HG03565 (cell line): Measurements from ENCODE around the gene SLX9.
"Not testable (repeated sequence)": the region's sequence is repeated elsewhere in the genome, so short reads cannot be mapped to it uniquely, and the experiment has no call there.

Source experiments
- ATAC-seq: cut with Tn5 transposase; IDR thresholded peaks from one replicate; pipeline ENCODE4 v1.9.1; 2021; ENCODE audit warnings: mild to moderate bottlenecking, moderate library complexity; ENCODE audit not compliant: unreplicated experiment

The SLX9 gene

DNA sequence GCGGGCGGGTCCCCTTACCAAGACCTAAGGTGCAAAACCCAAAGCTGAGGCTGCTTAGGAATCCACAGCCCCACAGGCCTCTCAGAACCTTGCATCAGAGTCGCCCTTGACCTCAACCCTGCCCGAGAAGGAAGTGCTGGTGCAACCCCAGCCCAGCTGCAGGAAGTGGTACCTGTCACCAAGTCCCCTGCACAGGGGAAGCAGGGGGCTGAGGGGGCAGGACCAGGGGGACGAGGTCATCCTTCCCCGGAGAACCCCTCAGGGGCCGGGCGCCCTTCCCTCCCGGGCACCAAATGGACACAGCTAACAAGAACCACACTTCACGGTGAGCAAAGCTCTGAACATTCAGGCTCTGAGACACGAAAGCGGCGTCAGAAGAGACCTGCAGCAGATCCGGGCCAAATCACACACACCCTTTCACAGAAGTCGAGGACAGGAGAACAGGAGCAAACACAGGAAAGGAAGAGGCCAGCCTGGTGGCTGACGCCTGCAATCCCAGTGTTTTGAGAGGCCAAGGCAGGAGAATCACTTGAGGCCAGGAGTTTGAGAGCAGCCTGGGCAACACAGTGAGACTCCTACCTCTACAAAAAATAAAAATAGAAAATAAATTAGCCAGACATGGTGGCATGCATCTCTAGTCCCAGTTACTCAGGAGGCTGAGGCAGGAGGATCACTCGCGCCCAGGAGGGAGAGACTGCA, 25.5 kb upstream of the SLX9 start:
- no peak for ATAC-seq

DNA sequence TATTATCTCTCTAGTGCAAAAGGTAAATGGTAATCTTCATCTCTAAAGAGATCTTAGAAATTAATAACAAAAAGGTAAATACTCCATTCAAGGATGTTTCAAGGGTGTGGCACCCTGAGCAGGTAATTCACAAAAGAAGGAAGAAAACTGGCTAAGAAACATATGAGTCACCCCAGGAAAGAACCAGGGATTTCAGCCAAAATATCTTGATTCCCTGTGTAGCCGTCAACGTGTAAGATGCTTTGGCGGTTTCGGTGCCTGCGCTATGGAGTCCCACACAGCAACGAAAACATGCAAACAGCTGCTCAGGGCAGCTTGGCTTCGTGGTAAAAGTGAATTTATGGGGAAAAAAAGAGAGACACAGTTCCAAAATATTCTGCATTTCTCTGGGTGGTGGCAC, 22.9 kb upstream of the SLX9 start:
- no peak for ATAC-seq

DNA sequence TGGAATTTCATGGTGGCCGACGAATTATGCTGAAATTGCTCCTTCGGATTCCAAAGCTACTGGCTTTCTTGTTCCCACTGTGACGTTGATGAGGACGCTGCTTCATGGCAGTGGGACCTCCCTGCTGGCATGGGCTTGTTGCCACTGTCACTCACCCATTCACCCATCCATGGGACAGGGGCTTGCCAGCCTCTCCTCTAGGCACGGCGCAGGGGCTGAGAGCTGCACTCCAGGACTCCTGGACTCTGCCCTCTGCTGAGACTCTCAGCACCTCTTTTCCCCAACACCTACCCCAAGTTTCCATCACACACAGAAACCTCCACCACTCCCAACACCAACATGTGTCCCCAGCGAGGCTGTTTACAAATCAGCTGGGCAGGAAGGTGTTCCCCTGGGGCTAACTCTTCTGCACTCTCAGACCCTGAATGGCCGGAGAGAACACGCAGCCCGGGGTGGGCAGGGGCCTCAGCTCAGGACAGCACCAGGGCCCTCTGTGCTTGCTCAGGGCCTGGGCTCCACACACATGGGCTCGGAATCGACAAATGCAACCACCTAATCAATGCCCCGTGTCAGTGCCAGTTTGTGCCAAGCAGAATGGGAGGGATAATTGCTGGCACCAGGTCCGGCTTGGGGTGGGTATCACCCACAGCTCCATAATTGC, 22.3 kb upstream of the SLX9 start:
- no peak for ATAC-seq

DNA sequence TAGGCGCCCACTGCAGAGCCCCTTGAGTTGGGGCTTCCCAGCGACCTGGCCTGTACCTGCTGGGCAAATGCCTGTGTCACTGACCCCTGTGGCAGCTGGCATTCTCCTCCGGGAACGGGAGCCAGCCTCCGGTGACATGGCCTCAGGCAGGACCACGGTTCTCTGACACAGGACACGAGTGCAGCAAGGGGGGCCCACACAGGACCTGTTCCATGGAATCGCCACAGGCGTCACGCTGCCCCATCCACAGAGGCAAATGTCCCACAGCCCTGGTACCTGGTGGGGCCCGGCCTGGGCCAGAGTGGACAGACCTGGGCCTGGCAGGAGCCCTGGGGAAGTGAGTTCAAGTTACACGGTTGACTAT, 21.7 kb upstream of the SLX9 start:
- ATAC-seq = no peak

DNA sequence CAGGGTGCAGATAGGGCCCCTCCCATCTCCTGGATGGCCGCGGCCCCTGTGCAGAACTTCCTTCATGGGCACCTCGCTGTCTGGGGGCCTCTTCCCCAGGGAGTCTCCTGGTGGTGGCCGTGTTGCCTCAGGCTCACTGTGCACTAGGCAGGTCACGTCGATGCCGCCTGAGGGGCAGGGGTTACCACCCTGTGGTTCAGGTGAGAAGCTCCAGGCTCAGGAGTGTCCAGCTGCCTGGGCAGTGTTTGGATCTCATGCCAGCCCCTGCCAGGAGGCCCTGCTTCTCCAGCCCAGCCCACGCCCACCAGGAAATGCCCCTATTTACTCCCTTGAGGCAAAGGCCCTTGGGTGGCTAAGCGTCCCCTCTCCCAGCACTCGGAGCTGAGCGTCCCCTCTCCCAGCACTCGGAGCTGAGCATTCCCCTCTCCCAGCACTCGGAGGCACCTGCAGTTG, 21.2 kb upstream of the SLX9 start:
- no peak for ATAC-seq

DNA sequence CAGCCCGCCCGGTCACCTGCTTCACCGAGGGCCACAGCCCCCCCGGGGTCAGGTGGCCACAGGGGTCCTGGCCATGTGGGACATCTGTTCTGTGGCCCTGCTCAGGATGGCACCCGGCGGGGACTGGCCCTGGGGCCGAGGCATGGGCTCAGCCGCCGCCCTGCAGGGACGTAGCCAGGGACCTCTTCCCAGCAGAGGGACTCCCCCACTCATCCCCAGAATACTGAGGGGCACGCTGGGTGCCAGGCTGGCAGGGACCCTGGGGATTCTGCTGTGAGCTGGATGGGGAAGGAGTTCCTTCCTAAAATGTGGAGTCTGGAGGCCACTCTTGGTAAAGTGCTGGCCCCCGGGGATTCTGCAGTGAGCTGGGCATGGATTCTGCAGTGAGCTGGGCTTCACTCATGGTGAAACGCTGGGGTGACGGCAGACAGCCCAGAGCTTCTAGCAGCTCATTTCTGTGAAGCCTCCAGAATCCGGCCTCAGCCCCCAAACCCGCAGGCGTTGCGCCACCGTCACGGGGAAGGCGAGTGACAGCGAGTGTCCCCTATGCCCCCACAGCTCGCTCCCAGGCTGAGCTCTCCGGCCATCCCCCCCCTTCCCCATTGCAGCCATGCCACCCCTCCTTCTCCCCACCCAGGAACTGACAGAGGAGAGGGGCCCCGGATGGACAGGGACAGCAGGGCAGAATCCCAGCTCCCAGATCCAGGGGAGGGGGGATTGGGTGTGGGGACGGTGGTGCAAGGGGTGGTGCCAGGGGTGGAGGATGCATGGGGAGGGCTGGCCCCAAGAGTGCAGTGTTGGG, 20.5 kb upstream of the SLX9 start:
- ATAC-seq = no peak

DNA sequence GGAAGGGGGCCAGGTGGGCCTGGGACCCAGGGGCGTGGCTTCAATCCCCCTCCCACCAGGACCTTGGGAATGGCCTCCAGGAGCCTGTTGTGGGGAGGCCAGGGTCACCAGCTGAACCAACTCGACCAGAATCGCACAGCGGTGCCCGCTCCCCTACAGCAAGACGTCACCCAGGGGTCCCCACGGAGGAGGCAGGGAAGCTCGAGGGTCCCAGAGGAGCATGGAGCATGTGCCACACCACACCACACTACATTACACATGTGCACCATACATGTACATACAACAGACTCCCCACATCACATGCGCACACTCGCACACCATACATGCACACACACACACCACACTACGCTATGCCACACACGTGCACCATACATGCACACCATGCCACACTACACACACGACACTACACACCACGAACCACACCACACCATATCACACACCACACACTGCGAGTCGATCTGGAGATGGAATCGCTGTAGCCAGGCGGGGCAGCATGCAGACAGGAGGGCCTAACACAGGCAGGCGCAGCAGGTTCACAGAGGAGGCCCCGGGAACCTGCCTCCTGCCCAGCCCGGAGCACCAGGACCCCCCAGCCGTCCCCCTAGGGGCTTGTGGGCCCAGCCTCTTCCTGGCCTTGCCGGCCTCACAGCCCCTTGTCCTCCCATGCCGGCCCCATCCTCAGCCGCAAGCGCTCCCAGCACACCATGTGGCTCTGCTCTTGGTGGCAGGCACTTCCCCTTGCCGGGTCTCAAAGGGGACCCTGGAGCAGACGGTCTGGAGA, 19.7 kb upstream of the SLX9 start:
- ATAC-seq = no peak

DNA sequence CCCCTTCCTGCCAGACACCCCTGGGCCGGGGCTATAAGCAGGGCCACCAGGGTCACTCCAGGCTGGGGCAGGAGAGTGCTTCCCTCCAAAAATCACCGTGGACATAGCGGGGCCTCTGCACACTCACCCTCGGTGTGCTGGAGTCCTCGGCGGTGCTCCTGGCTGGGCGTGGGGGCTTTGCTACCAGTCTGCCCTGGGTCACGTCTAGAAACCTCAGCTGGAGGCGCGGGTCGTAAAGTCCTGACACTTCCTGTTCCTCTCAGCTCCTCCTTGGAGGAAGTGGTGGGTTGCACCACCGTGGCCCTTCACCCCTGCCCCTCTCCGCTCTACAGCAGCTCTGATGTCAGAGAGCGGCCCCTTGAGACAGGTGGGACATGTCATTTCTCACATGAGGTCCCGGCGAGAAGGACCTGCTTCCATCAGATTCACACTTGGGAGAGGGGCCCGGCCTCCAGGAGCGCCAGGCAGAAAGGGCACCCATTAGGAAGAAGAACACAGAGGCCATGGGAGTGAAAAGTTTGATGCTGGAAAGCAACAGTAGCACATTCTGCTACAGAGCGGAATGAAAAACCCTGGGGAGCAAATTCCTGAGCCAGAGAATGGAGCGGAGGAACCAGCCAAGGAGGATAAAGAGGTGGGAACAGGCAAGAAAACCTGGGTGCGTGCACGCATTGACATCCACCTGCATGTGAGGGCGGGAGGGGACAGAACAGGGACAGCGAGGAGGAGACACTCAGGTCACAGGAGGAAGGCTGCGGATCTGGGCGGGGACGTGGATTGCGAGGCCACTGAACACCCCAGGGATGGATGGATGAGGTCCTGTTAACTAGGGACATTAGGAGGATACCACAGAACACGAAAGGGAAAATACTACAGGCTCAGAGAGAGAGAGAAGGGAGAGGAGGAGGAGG, 18.9 kb upstream of the SLX9 start, which contains the start of gene ITGB2:
Gene ITGB2, minus strand, starts transcription at position 206 of the 911 bp plus-strand sequence. CDS start 10,117 bp downstream, outside the sequence.
- no peak for ATAC-seq

DNA sequence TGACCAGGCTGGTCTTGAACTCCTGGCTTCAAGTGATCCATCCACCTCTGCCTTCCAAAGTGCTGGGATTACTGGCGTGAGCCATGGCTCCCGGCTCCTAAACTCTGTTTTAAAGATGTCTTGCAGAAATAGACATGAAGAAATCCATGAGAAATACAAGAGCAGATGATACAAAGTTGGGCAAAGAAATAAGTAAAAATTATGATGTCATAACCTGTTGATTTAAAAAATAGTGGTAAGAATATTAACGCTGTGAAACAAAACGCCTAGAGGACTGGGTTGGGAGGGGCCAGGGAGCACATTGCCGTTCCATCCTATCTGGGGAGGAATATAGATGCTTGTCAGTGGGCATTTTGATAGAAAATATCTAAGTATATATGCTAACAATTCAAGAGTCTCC, 17.9 kb upstream of the SLX9 start:
- no peak for ATAC-seq

DNA sequence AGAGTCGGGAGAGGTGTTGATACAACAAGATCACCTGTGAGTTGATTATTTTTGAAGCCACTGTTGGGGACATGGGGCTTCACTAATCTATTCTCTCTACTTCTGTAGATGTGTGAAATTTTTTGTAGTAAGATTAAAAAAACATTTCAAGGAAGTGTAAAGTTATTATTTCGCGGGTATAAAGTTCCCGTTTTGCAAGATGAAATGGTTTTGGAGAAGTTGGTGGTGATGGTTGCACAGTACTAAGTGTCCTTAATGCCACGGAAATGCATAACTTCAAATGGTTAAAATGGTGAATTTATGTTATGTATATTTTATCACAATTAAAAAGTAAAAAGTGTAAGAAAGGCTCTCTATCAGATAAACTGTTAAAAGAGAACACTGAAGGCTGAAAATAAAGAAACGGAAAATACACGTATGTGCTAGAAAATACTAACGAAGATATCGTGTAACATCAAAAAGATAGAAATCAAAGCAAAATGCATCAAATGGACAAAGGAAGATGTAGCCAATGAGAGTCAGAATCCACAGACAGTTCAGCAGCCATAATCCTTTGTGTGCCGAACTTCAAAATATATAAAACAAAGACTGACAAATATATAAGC, 16.2 kb upstream of the SLX9 start:
- ATAC-seq = no peak

DNA sequence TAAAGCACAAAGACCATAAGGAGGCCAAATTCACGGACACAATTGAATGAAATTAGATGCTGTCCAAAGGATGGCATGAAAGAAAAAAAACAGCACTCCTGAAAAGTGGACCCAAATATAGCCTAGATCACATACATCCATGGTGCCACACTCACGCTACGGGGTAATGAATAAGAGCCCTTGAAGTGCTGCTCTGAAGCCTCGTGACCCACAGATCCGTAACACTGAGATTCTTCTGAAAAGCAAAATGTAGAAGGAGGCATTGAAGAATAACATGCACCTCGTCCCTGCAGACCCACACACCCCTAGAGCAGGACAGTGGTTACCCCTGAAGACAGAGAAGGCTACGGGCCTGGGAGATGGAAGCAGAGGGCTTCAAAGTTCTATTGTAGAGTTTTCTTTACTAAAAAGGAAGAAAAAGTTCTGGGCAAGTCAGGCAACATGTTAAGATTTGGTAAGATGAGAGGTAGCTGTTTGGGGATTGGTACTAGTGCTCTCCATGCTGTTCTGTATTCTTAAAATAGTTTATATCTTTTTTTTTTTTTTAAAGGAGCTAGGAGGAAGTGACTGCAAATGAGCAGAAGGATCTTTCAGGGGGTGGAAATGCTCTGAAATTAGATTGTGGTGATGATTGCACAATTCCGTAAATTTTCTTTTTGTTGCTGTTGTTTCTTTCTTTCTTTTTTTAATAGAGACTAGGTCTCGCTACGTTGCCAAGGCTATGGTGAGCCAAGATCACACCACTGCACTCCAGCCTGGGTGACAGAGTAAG, 15.0 kb upstream of the SLX9 start:
- no peak for ATAC-seq

DNA sequence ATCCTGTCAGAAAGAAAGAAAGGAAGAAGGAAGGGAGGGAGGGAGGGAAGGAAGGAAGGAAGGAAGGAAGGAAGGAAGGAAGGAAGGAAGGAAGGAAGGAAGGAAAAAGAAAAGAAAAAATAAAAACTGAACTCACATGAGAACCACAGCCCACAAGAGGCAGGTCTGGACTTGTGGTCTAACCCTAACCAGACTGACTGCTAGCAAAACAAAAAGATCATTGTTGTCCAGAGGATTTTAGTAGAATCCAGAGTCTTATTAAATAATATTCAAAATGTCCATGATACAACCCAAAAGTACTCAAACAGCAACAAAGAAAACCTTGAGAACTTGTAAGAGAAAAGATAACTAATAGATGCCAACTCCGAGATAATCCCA, 14.5 kb upstream of the SLX9 start:
- ATAC-seq = no peak

DNA sequence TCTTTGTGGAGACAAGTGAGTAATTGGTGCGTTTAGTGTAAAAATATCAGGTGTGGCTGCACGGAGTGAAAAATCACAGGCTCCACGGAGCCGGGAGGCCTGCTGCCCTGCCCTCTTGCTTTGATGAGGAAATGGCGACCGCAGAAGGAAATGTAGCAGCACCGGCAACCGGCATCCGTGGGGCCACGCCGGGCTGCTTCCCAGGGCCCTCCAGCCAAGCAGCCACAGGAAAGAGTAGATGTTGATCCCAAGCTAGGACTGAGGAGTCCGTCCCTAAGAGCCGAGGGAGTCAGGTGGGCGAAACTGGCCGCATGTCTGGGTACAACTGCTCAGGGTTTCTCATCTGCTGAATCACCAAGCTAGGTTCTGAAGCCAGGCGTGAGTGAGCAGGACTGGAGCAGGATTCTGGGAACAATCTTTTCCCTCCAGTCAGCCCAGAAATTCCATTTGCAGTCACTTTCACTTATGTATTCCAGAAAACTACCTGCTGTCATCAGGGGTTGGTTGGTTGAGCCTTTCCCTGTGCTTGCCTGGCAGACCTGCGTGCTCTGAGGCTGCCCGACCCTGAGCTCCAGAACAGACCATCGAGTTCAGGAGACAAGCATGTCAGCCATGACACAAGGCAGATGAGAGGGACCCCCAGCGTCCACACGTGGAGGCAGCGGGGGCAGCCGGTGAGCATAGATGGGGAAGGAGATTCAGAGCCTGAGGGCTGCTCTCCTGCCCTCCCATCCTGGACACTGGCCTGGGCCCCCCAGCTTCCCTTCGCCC, 13.3 kb upstream of the SLX9 start:
- no peak for ATAC-seq

DNA sequence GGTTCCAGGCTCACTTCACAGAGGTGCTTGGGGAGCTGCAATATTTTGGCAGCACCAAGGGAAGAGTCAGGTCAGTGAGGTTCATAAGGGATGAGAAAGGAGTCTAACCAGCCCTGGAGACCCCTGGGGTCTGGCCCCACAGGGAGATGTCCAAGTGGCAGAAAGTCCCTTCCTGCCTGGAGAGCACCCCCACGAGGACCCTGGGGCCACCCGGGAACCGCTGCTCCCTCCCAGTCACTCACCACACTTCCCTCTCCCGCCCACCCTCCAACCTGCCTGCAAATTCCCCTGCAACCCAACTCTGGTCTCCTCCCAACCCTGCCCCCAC, 12.6 kb upstream of the SLX9 start:
- ATAC-seq = no peak

DNA sequence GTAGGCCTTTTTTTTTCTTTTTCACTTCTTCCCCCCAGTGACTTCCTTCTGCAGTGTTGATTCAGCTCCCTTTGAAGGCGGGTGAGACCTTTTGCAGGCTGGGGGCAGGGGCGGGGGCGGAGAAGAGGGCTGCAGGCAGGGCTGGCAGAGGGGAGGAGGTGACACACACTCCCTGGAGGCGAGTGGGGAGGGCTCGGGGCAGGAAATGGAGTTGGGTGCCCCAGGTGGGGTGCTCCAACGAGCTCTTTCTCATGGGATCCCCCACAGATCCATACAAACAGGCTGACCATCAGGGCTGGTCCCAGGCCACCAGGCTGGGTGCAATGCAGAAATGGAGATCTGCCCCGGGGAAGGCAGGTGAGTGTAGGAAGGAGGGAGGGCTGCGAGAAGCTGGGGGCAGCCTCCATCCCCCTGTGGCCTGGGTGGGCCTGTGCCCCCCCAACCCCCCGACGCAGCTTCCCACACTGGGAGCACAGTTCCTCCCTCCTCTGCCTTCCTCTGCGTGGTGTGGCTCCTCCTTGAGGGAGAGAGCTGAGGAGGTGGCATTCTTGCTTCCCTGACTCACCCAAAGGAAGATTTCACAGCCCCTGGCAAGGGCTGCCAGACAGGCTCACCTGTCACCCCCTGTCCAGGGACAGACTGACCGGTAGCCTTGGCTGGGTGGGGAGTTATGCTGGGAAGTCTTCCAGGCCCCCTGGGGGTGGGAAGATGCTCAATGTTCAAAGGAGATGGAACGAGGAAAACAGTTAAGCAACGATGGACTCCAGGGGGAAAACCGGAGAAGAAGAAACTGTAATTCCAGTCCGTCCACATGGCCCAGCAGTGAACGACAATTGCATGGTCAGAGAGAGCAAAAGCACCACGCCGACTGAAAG, 12.0 kb upstream of the SLX9 start:
- no peak for ATAC-seq

DNA sequence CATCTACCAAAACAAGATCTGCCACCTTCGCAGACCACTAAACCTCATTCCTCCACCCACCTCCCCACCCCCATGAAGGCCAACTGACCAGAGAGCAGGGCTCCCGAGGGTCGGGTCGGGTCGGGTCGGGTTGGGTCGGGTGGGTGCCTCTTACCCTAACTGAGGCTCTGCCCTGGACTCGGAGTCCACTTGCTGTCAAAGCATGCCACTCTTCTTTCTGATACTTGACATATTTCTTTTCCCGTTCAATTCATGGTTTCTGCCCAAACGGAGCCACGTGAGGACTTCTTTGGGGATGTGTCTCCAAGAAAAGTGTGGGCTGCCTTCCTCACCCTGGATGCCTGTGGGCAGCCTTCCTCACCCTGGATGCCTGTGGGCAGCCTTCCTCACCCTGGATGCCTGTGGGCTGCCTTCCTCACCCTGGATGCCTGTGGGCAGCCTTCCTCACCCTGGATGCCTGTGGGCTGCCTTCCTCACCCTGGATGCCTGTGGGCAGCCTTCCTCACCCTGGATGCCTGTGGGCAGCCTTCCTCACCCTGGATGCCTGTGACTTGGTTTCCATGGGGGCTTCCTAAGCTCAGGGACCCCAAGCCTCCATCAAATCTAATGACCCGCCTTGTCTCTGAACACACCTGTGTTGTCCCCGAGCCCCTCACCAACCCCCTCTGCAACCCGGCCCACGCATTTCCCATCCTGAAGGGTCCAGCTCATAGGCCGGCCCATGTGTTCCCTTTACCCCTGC, 11.2 kb upstream of the SLX9 start:
- ATAC-seq = not testable (repeated sequence)
